GM12878 (cell line): ENCODE data around the gene CLNK. TPM values are rescaled to one million over a fixed set of nuclear protein-coding genes. Genes with fewer than 3 reads are reported as not detected.

Source experiments
- BCL11A ChIP-seq: IDR thresholded peaks from 2 replicates; pipeline ENCODE4 v1.6.1; 2011; ENCODE audit warnings: low read depth, low read length
- IKZF2 ChIP-seq, 2 experiments: fragments of 450-650 bp; IDR thresholded peaks; 2 replicates each; pipeline ENCODE4 v1.6.1; 2017; ENCODE audit warnings: mild to moderate bottlenecking in 2 of 2, moderate library complexity in 2 of 2
- JUND ChIP-seq: IDR thresholded peaks from 2 replicates; pipeline ENCODE4 v1.6.1; 2012; ENCODE audit warnings: low read depth, mild to moderate bottlenecking, low read length, improper control_type of control experiment, moderate library complexity
- MTA3 ChIP-seq: IDR thresholded peaks from 2 replicates; pipeline ENCODE4 v1.6.1; 2012; ENCODE audit warnings: low read length, inconsistent platforms, borderline replicate concordance
- NR2C1 ChIP-seq: fragments of 450-650 bp; IDR thresholded peaks from 2 replicates; pipeline ENCODE4 v1.6.1; 2017; ENCODE audit warnings: antibody characterized with exemption, mild to moderate bottlenecking, moderate library complexity
- NR2F1 ChIP-seq: fragments of 450-650 bp; conservative IDR thresholded peaks from 2 replicates; pipeline ENCODE4 v1.6.1; 2017; ENCODE audit warnings: mild to moderate bottlenecking
- POLR2A ChIP-seq: IDR thresholded peaks from 2 replicates; pipeline ENCODE4 v1.6.1; 2011; ENCODE audit warnings: low read depth, mild to moderate bottlenecking, low read length
- SIX5 ChIP-seq: IDR thresholded peaks from 2 replicates; pipeline ENCODE4 v1.6.1; 2011; ENCODE audit warnings: mild to moderate bottlenecking, low read depth, low read length, moderate library complexity; ENCODE audit not compliant: severe bottlenecking
- TCF12 ChIP-seq: IDR thresholded peaks from 2 replicates; pipeline ENCODE4 v1.6.1; 2011; ENCODE audit warnings: low read depth, mild to moderate bottlenecking, low read length
- polyA plus RNA-seq, 11 experiments: library from polyadenylated mRNA; depleted of rRNA in 4 of 11; unstranded in 6 of 11; stranded (reverse) in 5 of 11; fragments of >200 nt; fragmentation: Nextera tagmentation in 4 of 11; fragmentation: Illumina TruSeq in 1 of 11; extraction: Ambion mirVana in 4 of 11; extraction: Trizol in 1 of 11; gene quantifications; 1 replicate in 1 of 11; 2 replicates in 10 of 11; pipeline versions ENCODE4 v1.2.1 to v1.2.3, GENCODE V29; 2011 to 2016; ENCODE audit warnings: inconsistent platforms in 2 of 11, missing spikeins in 2 of 11, low read depth in 1 of 11
- total RNA-seq, 4 experiments: library from RNA; depleted of rRNA in 3 of 4; stranded (reverse); fragments of >200 nt in 3 of 4; fragmentation: Illumina TruSeq in 1 of 4; extraction: Trizol in 1 of 4; gene quantifications; 2 replicates each; pipeline versions ENCODE4 v1.2.1 to v1.2.3, GENCODE V29; 2013 to 2021
- TF ChIP-seq, protein P1 (sequence below): fragments of 450-650 bp; IDR thresholded peaks from 2 replicates; pipeline ENCODE4 v1.6.1; 2017; ENCODE audit warnings: mild to moderate bottlenecking, moderate library complexity
- TF ChIP-seq, protein P2 (sequence below): fragments of 450-650 bp; IDR thresholded peaks from 2 replicates; pipeline ENCODE4 v1.6.1; 2017; ENCODE audit warnings: borderline replicate concordance
- TF ChIP-seq, protein P3 (sequence below): IDR thresholded peaks from 2 replicates; pipeline ENCODE4 v1.6.1; 2012; ENCODE audit warnings: mild to moderate bottlenecking, low read depth, low read length

CLNK gene
- total and polyA plus RNA-seq, 10 of the 15 experiments (the other 5 are each of a cell fraction or from before 2014, with no cell fraction given), result 2.1 to 14.3 (median 2.7) TPM

DNA sequence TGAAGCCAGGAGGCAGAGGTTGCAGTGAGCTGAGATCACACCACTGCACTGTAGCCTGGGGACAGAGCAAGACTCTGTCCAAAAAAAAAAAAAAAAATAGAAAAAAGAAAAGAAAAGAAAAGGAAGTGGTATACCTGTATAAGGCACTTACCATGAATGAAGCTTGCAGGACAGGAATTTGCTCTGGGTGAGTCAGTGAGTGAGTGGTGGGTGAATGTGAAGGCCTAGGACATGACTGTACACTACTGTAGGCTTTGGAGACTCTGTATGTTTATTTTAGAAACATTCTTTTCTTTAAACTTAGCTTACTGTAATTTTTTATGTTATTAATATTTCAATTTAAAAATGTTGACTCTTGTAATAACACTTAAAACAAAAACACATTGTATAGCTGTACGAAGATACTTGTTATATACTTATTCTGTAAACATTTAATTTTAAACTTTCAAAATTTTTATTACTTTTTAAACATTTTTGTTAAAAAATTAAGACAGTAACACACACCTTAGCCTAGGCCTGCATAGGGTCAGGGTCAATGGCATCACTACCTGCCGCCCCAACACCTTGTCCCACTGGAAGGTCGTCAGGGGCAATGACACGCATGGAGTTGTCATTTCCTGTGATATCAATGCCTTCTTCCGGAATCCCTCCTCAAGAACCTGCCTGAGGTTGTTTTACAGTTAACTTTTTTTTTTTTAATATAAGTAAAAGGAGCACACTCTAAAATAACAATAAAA is 78.7 kb downstream of the CLNK start (continued):
- TF ChIP-seq, protein P1, sequence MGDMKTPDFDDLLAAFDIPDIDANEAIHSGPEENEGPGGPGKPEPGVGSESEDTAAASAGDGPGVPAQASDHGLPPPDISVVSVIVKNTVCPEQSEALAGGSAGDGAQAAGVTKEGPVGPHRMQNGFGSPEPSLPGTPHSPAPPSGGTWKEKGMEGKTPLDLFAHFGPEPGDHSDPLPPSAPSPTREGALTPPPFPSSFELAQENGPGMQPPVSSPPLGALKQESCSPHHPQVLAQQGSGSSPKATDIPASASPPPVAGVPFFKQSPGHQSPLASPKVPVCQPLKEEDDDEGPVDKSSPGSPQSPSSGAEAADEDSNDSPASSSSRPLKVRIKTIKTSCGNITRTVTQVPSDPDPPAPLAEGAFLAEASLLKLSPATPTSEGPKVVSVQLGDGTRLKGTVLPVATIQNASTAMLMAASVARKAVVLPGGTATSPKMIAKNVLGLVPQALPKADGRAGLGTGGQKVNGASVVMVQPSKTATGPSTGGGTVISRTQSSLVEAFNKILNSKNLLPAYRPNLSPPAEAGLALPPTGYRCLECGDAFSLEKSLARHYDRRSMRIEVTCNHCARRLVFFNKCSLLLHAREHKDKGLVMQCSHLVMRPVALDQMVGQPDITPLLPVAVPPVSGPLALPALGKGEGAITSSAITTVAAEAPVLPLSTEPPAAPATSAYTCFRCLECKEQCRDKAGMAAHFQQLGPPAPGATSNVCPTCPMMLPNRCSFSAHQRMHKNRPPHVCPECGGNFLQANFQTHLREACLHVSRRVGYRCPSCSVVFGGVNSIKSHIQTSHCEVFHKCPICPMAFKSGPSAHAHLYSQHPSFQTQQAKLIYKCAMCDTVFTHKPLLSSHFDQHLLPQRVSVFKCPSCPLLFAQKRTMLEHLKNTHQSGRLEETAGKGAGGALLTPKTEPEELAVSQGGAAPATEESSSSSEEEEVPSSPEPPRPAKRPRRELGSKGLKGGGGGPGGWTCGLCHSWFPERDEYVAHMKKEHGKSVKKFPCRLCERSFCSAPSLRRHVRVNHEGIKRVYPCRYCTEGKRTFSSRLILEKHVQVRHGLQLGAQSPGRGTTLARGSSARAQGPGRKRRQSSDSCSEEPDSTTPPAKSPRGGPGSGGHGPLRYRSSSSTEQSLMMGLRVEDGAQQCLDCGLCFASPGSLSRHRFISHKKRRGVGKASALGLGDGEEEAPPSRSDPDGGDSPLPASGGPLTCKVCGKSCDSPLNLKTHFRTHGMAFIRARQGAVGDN, result no peak
- TF ChIP-seq TCF12, result no peak
- TF ChIP-seq, protein P2, sequence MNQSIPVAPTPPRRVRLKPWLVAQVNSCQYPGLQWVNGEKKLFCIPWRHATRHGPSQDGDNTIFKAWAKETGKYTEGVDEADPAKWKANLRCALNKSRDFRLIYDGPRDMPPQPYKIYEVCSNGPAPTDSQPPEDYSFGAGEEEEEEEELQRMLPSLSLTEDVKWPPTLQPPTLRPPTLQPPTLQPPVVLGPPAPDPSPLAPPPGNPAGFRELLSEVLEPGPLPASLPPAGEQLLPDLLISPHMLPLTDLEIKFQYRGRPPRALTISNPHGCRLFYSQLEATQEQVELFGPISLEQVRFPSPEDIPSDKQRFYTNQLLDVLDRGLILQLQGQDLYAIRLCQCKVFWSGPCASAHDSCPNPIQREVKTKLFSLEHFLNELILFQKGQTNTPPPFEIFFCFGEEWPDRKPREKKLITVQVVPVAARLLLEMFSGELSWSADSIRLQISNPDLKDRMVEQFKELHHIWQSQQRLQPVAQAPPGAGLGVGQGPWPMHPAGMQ, result no peak
- TF ChIP-seq POLR2A, result no peak
- TF ChIP-seq IKZF2 (IDR thresholded peaks at IDR 0.05), result no peak
- TF ChIP-seq BCL11A, result no peak
- no peak for TF ChIP-seq JUND
- TF ChIP-seq MTA3, result no peak
- TF ChIP-seq, protein P3, sequence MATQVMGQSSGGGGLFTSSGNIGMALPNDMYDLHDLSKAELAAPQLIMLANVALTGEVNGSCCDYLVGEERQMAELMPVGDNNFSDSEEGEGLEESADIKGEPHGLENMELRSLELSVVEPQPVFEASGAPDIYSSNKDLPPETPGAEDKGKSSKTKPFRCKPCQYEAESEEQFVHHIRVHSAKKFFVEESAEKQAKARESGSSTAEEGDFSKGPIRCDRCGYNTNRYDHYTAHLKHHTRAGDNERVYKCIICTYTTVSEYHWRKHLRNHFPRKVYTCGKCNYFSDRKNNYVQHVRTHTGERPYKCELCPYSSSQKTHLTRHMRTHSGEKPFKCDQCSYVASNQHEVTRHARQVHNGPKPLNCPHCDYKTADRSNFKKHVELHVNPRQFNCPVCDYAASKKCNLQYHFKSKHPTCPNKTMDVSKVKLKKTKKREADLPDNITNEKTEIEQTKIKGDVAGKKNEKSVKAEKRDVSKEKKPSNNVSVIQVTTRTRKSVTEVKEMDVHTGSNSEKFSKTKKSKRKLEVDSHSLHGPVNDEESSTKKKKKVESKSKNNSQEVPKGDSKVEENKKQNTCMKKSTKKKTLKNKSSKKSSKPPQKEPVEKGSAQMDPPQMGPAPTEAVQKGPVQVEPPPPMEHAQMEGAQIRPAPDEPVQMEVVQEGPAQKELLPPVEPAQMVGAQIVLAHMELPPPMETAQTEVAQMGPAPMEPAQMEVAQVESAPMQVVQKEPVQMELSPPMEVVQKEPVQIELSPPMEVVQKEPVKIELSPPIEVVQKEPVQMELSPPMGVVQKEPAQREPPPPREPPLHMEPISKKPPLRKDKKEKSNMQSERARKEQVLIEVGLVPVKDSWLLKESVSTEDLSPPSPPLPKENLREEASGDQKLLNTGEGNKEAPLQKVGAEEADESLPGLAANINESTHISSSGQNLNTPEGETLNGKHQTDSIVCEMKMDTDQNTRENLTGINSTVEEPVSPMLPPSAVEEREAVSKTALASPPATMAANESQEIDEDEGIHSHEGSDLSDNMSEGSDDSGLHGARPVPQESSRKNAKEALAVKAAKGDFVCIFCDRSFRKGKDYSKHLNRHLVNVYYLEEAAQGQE, result no peak
- TF ChIP-seq SIX5, result no peak
- no peak for TF ChIP-seq NR2C1
- TF ChIP-seq NR2F1, result no peak
